HepG2 (cell line): ENCODE results near the gene CD248. TPM values are rescaled to one million over a fixed set of nuclear protein-coding genes. Genes with fewer than 3 reads are reported as not detected.
A peak's percentile ranks its signal among the peaks of the same experiment; 100 is the strongest.

Experiments
- ATAC-seq: fragments of 200-7000 bp; cut with Tn5 transposase; 3 replicates; pipeline ENCODE4 v1.9.1; 2020; ENCODE audit warnings: mild to moderate bottlenecking, moderate library complexity
- BruUV-seq: library from RNA; stranded (reverse); fragments of 400-500 nt; replicated peaks from 2 replicates; lab custom pipeline; 2021; lab: Mats Ljungman, UMichigan
- CTCF ChIA-PET: fragments of 300-600 bp; formaldehyde crosslinking; extraction: SDS; loops from one replicate; lab custom pipeline; 2021; ENCODE audit warnings: low total read pairs, inconsistent platforms, low intra/inter-chr PET ratio; lab: Yijun Ruan, JAX
- POLR2A ChIA-PET: fragments of 350-600 bp; sonication (Branson Sonifier 250); formaldehyde crosslinking; loops from one replicate; lab custom pipeline; 2020; ENCODE audit warnings: antibody characterized with exemption, inconsistent platforms; lab: Yijun Ruan, JAX
- DNase-seq: peaks from one replicate; pipeline ENCODE4 v3.0.0-alpha.2; 2015; ENCODE audit warnings: low spot score
- FAIRE-seq: peaks from 3 replicates; lab custom pipeline; 2011; peaks lifted over from hg19 to GRCh38; lab: Jason Lieb, UNC
- H2AFZ ChIP-seq: one replicate; pipeline ENCODE4 v1.6.1; 2011; ENCODE audit warnings: low read length, inconsistent platforms
- H3K27ac ChIP-seq: fragments of 300-600 bp; 3 replicates; pipeline ENCODE4 v1.8.0; 2011; ENCODE audit warnings: mixed run types, mild to moderate bottlenecking, mixed read lengths, low read length, inconsistent platforms; ENCODE audit not compliant: insufficient read depth; ENCODE audit errors: extremely low read length
- H3K27me3 ChIP-seq, 2 experiments: fragments of 200-600 bp in 1 of 2; 2 replicates in 1 of 2; 3 replicates in 1 of 2; pipeline versions ENCODE4 v1.6.0 to v1.8.0; 2011; ENCODE audit warnings: low read length in 2 of 2, mild to moderate bottlenecking in 2 of 2, moderate library complexity in 2 of 2, inconsistent platforms in 1 of 2; ENCODE audit not compliant: insufficient read depth in 2 of 2, control insufficient read depth in 1 of 2
- H3K36me3 ChIP-seq, 2 experiments: fragments of 200-600 bp in 1 of 2; replicated peaks in 1 of 2; 2 replicates in 1 of 2; 3 replicates in 1 of 2; pipeline versions ENCODE4 v1.5.1 to v1.8.0; 2011; ENCODE audit warnings: low read length in 2 of 2, inconsistent platforms in 1 of 2; ENCODE audit not compliant: insufficient read depth in 2 of 2, control insufficient read depth in 1 of 2
- H3K4me1 ChIP-seq: 2 replicates; pipeline ENCODE4 v1.5.1; 2012; ENCODE audit warnings: low read length, inconsistent platforms; ENCODE audit not compliant: insufficient read depth
- H3K4me2 ChIP-seq: 2 replicates; pipeline ENCODE4 v1.6.0; 2011; ENCODE audit warnings: low read depth, low read length, inconsistent platforms
- H3K4me3 ChIP-seq, 3 experiments: fragments of 200-600 bp in 1 of 3; sonication (generic), shearing (Covaris generic) in 1 of 3; replicated peaks in 1 of 3; 2 replicates each; pipeline ENCODE4 v1.5.1; 2011 to 2016; ENCODE audit warnings: low read length in 3 of 3, inconsistent platforms in 2 of 3, low read depth in 2 of 3, mild to moderate bottlenecking in 2 of 3, control low read depth in 1 of 3, mixed read lengths in 1 of 3; ENCODE audit not compliant: insufficient read depth in 1 of 3
- H3K79me2 ChIP-seq: one replicate; pipeline ENCODE4 v1.6.1; 2011; ENCODE audit warnings: low read length, inconsistent platforms; ENCODE audit not compliant: insufficient read depth
- H3K9ac ChIP-seq: 2 replicates; pipeline ENCODE4 v1.6.0; 2011; ENCODE audit warnings: mild to moderate bottlenecking, low read depth, low read length, inconsistent platforms; ENCODE audit not compliant: insufficient read depth
- H3K9me3 ChIP-seq: 2 replicates; pipeline ENCODE4 v1.5.1; 2012; ENCODE audit warnings: mild to moderate bottlenecking, low read length
- H4K20me1 ChIP-seq: 2 replicates; pipeline ENCODE4 v1.6.0; 2011; ENCODE audit warnings: inconsistent platforms, mild to moderate bottlenecking, low read length, moderate library complexity; ENCODE audit not compliant: insufficient read depth
- AGO2 ChIP-seq: fragments of 200-400 bp; formaldehyde crosslinking; optimal IDR thresholded peaks from 2 replicates; pipeline ENCODE3; 2017; ENCODE audit warnings: mild to moderate bottlenecking, low read depth, low read length, moderate library complexity
- NFYB ChIP-seq: sonication (generic); formaldehyde crosslinking; IDR thresholded peaks from 2 replicates; pipeline ENCODE4 v1.4.0; 2020; ENCODE audit warnings: missing genetic modification reagents
- RBFOX2 ChIP-seq: fragments of 200-400 bp; formaldehyde crosslinking; IDR thresholded peaks from 2 replicates; pipeline ENCODE4 v1.6.1; 2017; ENCODE audit warnings: low read depth, mild to moderate bottlenecking, low read length
- SOX6 ChIP-seq, 2 experiments: fragments of 450-650 bp in 1 of 2; sonication (generic) in 1 of 2; formaldehyde crosslinking in 1 of 2; IDR thresholded peaks; 2 replicates each; pipeline versions ENCODE4 v1.4.0 to v1.6.1; 2017 to 2020; ENCODE audit warnings: antibody characterized with exemption in 1 of 2, mild to moderate bottlenecking in 1 of 2, missing genetic modification reagents in 1 of 2
- ZNF598 ChIP-seq: sonication (generic); formaldehyde crosslinking; IDR thresholded peaks from 2 replicates; pipeline ENCODE4 v1.5.1; 2020; ENCODE audit warnings: mild to moderate bottlenecking, missing genetic modification reagents, borderline replicate concordance
- ZNF747 ChIP-seq: sonication (generic); formaldehyde crosslinking; IDR thresholded peaks from 2 replicates; pipeline ENCODE4 v1.8.1; 2023; ENCODE audit warnings: missing genetic modification reagents, mild to moderate bottlenecking, borderline replicate concordance
- WGBS: methylation state at CpG from one replicate; pipeline ENCODE4 v1.1.6; 2017; ENCODE audit warnings: low lambda C conversion rate; 5-methylcytosine and 5-hydroxymethylcytosine counted together
- in situ Hi-C: cut with HindIII; loops from 2 replicates; pipeline ENCODE4 v1.10.0; 2017; ENCODE audit warnings: low pct_unique_long_range_greater_than_20kb; ENCODE audit not compliant: extremely low pct_ligation_motif_present
- intact Hi-C: fragments of 100-400 bp; cut with micrococcal nuclease; formaldehyde crosslinking; loops from one replicate; pipeline ENCODE4 v1.10.0; 2022; ENCODE audit not compliant: unreplicated experiment
- polyA plus RNA-seq, 8 experiments: library from polyadenylated mRNA; depleted of rRNA in 3 of 8; stranded (reverse) in 7 of 8; unstranded in 1 of 8; fragments of >200 nt; fragmentation: Illumina TruSeq in 4 of 8; extraction: Trizol in 4 of 8; gene quantifications; 2 replicates each; pipeline versions ENCODE4 v1.2.1 to v1.2.3, GENCODE V29; 2011 to 2016; ENCODE audit warnings: low read depth in 4 of 8, missing spikeins in 1 of 8, mixed read lengths in 1 of 8; ENCODE audit not compliant: insufficient read depth in 1 of 8
- total RNA-seq, 5 experiments: library from RNA; depleted of rRNA; stranded (reverse); fragments of >200 nt; fragmentation: Illumina TruSeq; extraction: Trizol; gene quantifications; 2 replicates each; pipeline ENCODE4 v1.2.3, GENCODE V29; 2016; ENCODE audit warnings: low read depth in 1 of 5
- TF ChIP-seq, protein P1 (sequence below): sonication (generic); formaldehyde crosslinking; IDR thresholded peaks from 2 replicates; pipeline ENCODE4 v1.8.1; 2023; ENCODE audit warnings: mild to moderate bottlenecking, missing genetic modification reagents
- TF ChIP-seq, protein P2 (sequence below): sonication (generic); formaldehyde crosslinking; IDR thresholded peaks from 2 replicates; pipeline ENCODE4 v1.4.0; 2020; ENCODE audit warnings: missing genetic modification reagents
- TF ChIP-seq, protein P3 (sequence below): sonication (generic); formaldehyde crosslinking; IDR thresholded peaks from 2 replicates; pipeline ENCODE4 v1.4.0; 2020; ENCODE audit warnings: mild to moderate bottlenecking, low read depth, missing genetic modification reagents
- TF ChIP-seq, protein P4 (sequence below): sonication (generic); formaldehyde crosslinking; IDR thresholded peaks from 2 replicates; pipeline ENCODE4 v1.8.0; 2023; ENCODE audit warnings: mild to moderate bottlenecking, missing genetic modification reagents

The CD248 gene
- total and polyA plus RNA-seq, 2 of the 13 experiments (the other 11 are each of a cell fraction or from before 2014, with no cell fraction given), result 0.25 to 0.35 TPM

DNA sequence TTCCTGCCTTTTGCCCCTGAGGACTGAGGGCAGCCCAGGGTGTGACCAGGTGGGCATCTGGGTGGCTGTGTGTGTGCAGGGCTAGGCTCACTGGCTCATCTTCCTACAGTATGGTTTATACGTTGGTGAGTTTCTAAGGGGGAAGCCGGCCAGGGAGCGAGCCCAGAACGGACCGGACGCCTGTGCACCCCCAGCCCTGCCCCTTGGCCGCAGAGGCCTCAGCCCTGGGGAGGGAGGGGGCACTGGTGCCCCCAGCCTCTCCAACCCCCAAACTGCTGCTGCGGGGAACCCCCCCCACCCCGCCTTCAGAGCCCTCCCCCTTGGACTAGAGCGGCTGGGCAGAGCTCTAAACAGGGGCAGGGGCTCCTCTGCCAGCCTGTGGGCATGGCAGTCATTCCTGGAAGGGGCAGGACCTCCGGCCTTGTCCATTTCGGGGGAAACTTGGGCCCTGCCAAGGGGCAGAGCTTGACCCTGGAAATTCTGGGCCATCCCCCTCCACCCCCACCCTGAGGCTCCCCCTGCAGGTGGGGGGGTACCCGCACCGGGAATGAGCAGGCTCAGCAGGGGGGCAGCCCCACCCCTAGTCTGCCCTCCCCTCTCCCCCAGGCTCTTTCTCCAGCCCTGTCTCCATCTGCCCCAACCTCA lies 33.3 kb downstream of the CD248 start:
- POLR2A ChIA-PET, result interaction anchor here (1.0 to 1.3 kb wide), 2 partner anchors 29 kb away, joined by 3 to 9 read pairs; no protein-coding TSS in a partner anchor
- Histone ChIP-seq H3K27ac (no peak overlapping the region), H4K20me1 (peaks cover 4% of the 10 kb centered on the region), H3K4me1 (peaks cover 62% of the 10 kb centered on the region), H2AFZ (no peak overlapping the region), H3K36me3 (peaks cover 5 to 23% of the 10 kb centered on the region in 2 experiments; a peak in 4 of 5 replicates), H3K27me3 (peaks cover 3 to 9% of the 10 kb centered on the region in 2 experiments; a peak in 3 of 5 replicates), H3K9me3 (no peaks in the 10 kb centered on the region), H3K4me2 (no peak overlapping the region), H3K4me3 (no peak overlapping the region), H3K79me2 (peaks cover 29% of the 10 kb centered on the region), H3K9ac (no peak overlapping the region)
- CTCF ChIA-PET, result interaction anchor here (1.8 kb wide), 1 partner anchor 44 kb away, joined by 8 read pairs; no protein-coding TSS in a partner anchor
- FAIRE-seq (no peak), DNase-seq (no peak), ATAC-seq (no peak)
- in situ Hi-C loops, result no loop called here
- WGBS, result 100% methylated on average over 1 of the region's 14 CpGs
- intact Hi-C loops, result no loop called here
- BruUV-seq, result no TSS peak
- peak; percentile 24 for TF ChIP-seq AGO2
- peak; percentile 65 for TF ChIP-seq RBFOX2
- TF ChIP-seq ZNF747 (CRISPR knock-in tag), result no peak

DNA sequence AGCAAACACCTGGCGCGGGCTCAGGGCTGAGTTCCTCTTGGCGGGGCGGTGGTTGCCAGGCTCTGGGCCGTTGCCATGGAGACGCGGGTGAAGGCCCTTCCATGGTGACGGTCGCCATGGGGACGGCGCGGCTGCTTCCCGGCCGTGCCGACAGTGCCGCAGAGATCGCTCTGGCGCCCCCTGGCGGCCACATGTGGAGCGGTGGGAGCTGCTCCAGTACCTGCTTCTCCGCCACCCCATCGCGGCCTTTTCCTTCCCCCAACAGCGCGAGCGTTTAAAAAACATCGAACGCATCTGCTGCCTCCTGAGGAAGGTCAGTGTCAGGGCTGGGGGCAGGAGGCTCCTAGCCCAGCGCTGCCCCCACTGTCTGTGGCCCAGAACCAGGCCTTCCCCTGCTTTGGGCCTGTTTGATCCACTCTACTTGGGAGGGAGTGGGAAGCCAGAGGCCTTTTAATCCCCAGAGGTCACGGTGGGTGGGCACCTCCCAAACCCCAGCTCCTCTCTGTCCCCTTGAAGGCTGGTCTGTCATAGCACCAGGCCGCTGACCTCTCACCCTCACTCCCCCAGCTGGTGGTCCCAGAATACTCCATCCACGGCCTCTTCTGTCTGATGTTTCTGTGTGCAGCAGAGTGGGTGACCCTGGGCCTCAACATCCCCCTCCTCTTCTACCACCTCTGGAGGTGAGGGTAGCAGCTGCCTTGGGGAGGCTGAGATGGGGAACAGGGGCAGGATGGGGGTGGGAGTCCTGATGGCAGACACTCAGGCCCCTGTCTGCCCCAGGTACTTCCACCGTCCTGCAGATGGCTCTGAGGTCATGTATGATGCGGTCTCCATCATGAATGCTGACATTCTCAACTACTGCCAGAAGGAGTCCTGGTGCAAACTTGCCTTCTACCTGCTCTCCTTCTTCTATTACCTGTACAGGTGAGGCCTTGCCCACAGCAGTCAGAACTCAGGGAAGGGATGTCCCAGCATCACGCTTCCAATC lies 34.1 kb downstream of the CD248 start:
- peak; percentile 60 for FAIRE-seq
- BruUV-seq, result no TSS peak
- Histone ChIP-seq H3K4me3 (no peak overlapping the region), H3K9ac (no peak overlapping the region), H3K9me3 (no peaks in the 10 kb centered on the region), H3K36me3 (peaks cover 5 to 23% of the 10 kb centered on the region in 2 experiments; a peak in 4 of 5 replicates), H3K4me2 (peak overlapping the region; percentile 46), H4K20me1 (peaks cover 4% of the 10 kb centered on the region), H3K27me3 (peaks cover 3 to 9% of the 10 kb centered on the region in 2 experiments; a peak in 3 of 5 replicates), H3K79me2 (peaks cover 21% of the 10 kb centered on the region), H2AFZ (no peak overlapping the region), H3K27ac (no peak overlapping the region), H3K4me1 (peaks cover 60% of the 10 kb centered on the region)
- intact Hi-C loops (no loop called here), in situ Hi-C loops (no loop called here)
- ATAC-seq, result peak; percentile 75
- POLR2A ChIA-PET, result interaction anchor here (1.3 to 2.3 kb wide), 4 partner anchors 8 to 53 kb away, joined by 3 to 9 read pairs (median 6); partner anchors contain the start of genes RAB1B and RIN1
- 51% methylated on average over 9 of the region's 35 CpGs for WGBS
- CTCF ChIA-PET, result interaction anchor here (1.7 to 1.8 kb wide), 2 partner anchors 45 to 60 kb away, joined by 8 to 26 read pairs; no protein-coding TSS in a partner anchor
- DNase-seq, result peak; percentile 93
- TF ChIP-seq, protein P1, sequence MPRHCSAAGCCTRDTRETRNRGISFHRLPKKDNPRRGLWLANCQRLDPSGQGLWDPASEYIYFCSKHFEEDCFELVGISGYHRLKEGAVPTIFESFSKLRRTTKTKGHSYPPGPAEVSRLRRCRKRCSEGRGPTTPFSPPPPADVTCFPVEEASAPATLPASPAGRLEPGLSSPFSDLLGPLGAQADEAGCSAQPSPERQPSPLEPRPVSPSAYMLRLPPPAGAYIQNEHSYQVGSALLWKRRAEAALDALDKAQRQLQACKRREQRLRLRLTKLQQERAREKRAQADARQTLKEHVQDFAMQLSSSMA (CRISPR knock-in tag), result no peak
- TF ChIP-seq SOX6 (IDR thresholded peaks at IDR 0.05), result no peak
- peak; percentile 45; the same call in 1 of the 2 replicates for TF ChIP-seq SOX6 (CRISPR knock-in tag; IDR thresholded peaks at IDR 0.05)
- TF ChIP-seq ZNF598 (CRISPR knock-in tag), result no peak
- TF ChIP-seq NFYB (CRISPR knock-in tag), result no peak
- TF ChIP-seq, protein P2, sequence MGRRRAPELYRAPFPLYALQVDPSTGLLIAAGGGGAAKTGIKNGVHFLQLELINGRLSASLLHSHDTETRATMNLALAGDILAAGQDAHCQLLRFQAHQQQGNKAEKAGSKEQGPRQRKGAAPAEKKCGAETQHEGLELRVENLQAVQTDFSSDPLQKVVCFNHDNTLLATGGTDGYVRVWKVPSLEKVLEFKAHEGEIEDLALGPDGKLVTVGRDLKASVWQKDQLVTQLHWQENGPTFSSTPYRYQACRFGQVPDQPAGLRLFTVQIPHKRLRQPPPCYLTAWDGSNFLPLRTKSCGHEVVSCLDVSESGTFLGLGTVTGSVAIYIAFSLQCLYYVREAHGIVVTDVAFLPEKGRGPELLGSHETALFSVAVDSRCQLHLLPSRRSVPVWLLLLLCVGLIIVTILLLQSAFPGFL (CRISPR knock-in tag), result no peak
- TF ChIP-seq, protein P3, sequence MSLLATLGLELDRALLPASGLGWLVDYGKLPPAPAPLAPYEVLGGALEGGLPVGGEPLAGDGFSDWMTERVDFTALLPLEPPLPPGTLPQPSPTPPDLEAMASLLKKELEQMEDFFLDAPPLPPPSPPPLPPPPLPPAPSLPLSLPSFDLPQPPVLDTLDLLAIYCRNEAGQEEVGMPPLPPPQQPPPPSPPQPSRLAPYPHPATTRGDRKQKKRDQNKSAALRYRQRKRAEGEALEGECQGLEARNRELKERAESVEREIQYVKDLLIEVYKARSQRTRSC (CRISPR knock-in tag), result no peak
- TF ChIP-seq, protein P4, sequence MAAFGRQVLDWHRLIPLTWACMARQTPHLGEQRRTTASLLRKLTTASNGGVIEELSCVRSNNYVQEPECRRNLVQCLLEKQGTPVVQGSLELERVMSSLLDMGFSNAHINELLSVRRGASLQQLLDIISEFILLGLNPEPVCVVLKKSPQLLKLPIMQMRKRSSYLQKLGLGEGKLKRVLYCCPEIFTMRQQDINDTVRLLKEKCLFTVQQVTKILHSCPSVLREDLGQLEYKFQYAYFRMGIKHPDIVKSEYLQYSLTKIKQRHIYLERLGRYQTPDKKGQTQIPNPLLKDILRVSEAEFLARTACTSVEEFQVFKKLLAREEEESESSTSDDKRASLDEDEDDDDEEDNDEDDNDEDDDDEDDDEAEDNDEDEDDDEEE, result no peak
